GM12891 (cell line): ENCODE measurements around the gene SLC45A1.

ENCODE experiments used
- PAX5 ChIP-seq: IDR thresholded peaks from 2 replicates; pipeline ENCODE4 v1.6.1; 2011; ENCODE audit warnings: low read length, moderate library complexity, mild to moderate bottlenecking; ENCODE audit not compliant: insufficient read depth, severe bottlenecking
- POLR2A ChIP-seq: IDR thresholded peaks from 2 replicates; pipeline ENCODE4 v1.6.1; 2011; ENCODE audit warnings: low read depth, low read length, control low read depth
- POLR2AphosphoS5 ChIP-seq: IDR thresholded peaks from 2 replicates; pipeline ENCODE4 v1.6.1; 2011; ENCODE audit warnings: low read depth, low read length, control low read depth
- POU2F2 ChIP-seq: IDR thresholded peaks from 2 replicates; pipeline ENCODE4 v1.6.1; 2011; ENCODE audit warnings: low read depth, mild to moderate bottlenecking, control low read depth, low read length, moderate library complexity
- SPI1 ChIP-seq: IDR thresholded peaks from 2 replicates; pipeline ENCODE4 v1.6.1; 2011; ENCODE audit warnings: low read depth, low read length, control low read depth
- TAF1 ChIP-seq: IDR thresholded peaks from 2 replicates; pipeline ENCODE4 v1.6.1; 2011; ENCODE audit warnings: low read depth, low read length, control low read depth

GRCh38 chr1:8334106-8334851 lies 16.4 kb downstream of the SLC45A1 start:
- TF ChIP-seq POLR2AphosphoS5 (no peak), TAF1 (no peak), POLR2A (no peak), SPI1 (no peak), POU2F2 (no peak), PAX5 (no peak)
